Testis (tissue), 2 donors: ENCODE measurements around the gene CHST13.

Source experiments
- CTCF ChIP-seq, 3 experiments: fragments of 450-650 bp in 2 of 3; fragments of 200-600 bp in 1 of 3; sonication (generic) in 1 of 3; IDR thresholded peaks; one replicate each; pipeline ENCODE4 v1.5.1; 2016 to 2019; ENCODE audit warnings: antibody characterized with exemption in 3 of 3, mild to moderate bottlenecking in 2 of 3, moderate library complexity in 1 of 3
- POLR2A ChIP-seq: fragments of 450-650 bp; IDR thresholded peaks from one replicate; pipeline ENCODE4 v1.6.1; 2017; ENCODE audit warnings: antibody characterized with exemption, mild to moderate bottlenecking, moderate library complexity

DNA sequence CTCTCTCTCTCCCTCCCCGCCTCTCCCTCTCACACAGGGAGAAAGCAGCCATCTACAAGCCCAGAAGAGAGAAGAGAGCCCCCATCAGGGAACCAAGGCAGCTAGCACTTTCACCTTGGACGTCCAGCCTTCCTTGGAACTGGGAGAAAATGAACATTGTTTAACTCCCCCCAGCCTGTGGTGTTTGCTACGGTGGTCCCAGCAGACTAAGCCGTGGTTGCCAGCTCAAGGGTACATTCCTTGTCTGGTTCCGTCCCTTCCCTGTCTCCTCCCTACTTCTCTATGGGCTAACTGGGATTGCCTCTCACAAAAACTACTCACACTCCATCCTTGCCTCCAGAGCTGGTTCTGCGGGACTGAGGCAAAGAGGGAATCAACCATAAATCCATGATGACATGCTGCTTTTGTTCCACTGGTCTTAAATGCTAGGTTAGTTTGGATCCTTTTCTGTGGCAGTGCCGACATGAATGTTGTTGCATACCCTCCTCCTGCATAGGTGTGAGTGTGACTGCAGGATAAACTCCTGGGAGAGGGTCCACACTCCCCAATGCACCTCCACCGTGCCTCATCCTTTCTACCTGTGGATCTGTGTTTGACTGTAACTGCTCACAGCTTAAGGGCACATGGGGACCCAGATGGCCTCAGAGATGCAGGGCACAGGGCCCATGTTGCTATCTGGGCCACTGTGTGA lies 22.7 kb downstream of the CHST13 start:
- TF ChIP-seq CTCF (IDR thresholded peaks at IDR 0.05) (no peak), POLR2A (no peak)
